Heart left ventricle (tissue), 13 donors: Measurements from ENCODE around the gene LCNL1.

ENCODE experiments used
- POLR2A ChIP-seq, 2 donors: fragments of 450-650 bp; IDR thresholded peaks; one replicate each; pipeline ENCODE4 v1.6.1; 2017; ENCODE audit warnings: antibody characterized with exemption in 2 of 2, mild to moderate bottlenecking in 2 of 2, moderate library complexity in 2 of 2
- TF ChIP-seq, protein P1 (sequence below), 12 donors: fragments of 200-600 bp; sonication (generic) in 4 of 12; IDR thresholded peaks; one replicate each; pipeline versions ENCODE4 v1.5.0 to v1.8.0; 2018 to 2022; ENCODE audit warnings: antibody characterized with exemption in 12 of 12, mild to moderate bottlenecking in 5 of 12
- donor health status: ischemic (EF 13 %, LVEDD 7.1; RV severe dilation, severe dysfunction).
- donor health status: DM: no; HTN: yes; CAD: no.
- donor health status: DM: no; HTN: no; CAD: no.
- donor health status: ischemic (EF 25% LVEDD 6.9; RV normal size, moderate dysfunction).
- donor health status: ischemic (EF 25% LVEDD 5.7; RV mildly dilated, moderate dysfunction).
- donor health status: ischemic (EF 35%, LVEDD 5.7; RV mildly dilated, moderate dysfunction).
- donor health status: nonischemic (EF 11% LVEDD 7.7; RV severe dilation, severe dysfunction).
- donor health status: DM: yes; HTN: yes; CAD: no.
- donor health status: PGD.
- donor health status: ischemic (EF 29% LVEDD 5.4; RV normal size, mild dysfunction).
- donor health status: nonischemic (EF 23%, LVEDD 6.1; RV moderate dilation, normal function).

DNA sequence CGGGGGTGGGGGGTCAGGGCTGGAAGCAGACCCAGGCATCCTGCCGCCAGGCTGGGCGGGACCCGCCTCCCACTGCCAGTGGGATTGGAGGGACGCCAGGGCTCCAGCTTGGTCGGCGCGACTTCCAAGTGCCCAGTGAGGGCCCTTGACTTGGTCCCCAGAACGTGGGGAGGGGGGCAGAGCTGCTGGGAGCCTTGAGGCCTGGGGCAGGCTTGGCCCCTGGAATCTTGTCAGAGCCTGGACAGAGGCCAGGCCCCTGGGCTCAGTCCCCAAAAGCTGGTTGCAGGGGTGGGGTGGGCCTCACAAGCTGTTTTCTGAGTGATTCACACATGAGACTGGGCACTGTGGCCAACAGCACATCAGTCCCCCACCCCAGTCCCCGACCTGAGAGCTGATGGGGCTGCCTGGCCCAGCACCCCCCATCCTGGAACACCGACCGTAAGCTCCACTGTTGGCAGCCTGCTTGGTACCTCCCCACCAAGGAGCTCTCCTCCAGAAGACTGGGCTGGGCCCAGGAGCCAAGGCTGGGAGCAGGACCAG, 13.0 kb downstream of the LCNL1 start:
- TF ChIP-seq, protein P1, sequence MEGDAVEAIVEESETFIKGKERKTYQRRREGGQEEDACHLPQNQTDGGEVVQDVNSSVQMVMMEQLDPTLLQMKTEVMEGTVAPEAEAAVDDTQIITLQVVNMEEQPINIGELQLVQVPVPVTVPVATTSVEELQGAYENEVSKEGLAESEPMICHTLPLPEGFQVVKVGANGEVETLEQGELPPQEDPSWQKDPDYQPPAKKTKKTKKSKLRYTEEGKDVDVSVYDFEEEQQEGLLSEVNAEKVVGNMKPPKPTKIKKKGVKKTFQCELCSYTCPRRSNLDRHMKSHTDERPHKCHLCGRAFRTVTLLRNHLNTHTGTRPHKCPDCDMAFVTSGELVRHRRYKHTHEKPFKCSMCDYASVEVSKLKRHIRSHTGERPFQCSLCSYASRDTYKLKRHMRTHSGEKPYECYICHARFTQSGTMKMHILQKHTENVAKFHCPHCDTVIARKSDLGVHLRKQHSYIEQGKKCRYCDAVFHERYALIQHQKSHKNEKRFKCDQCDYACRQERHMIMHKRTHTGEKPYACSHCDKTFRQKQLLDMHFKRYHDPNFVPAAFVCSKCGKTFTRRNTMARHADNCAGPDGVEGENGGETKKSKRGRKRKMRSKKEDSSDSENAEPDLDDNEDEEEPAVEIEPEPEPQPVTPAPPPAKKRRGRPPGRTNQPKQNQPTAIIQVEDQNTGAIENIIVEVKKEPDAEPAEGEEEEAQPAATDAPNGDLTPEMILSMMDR (IDR thresholded peaks at IDR 0.05): no peak
- TF ChIP-seq POLR2A (IDR thresholded peaks at IDR 0.05): no peak
